Keratinocyte (primary cell): ENCODE data around the gene CSDE1.

Experiments
- CTCF ChIP-seq, 3 experiments: IDR thresholded peaks in 1 of 3; conservative IDR thresholded peaks in 1 of 3; optimal IDR thresholded peaks in 1 of 3; 2 replicates in 2 of 3; 3 replicates in 1 of 3; pipeline versions ENCODE3 to v1.5.1; 2011; ENCODE audit warnings: low read length in 3 of 3, mild to moderate bottlenecking in 3 of 3, moderate library complexity in 2 of 3, control low read depth in 1 of 3, inconsistent platforms in 1 of 3; ENCODE audit not compliant: insufficient read depth in 2 of 3; ENCODE audit errors: extremely low read depth in 1 of 3
- EZH2 ChIP-seq: IDR thresholded peaks from one replicate; pipeline ENCODE4 v1.6.1; 2012; ENCODE audit warnings: inconsistent platforms, mild to moderate bottlenecking, low read length, moderate library complexity

- TF ChIP-seq CTCF (optimal IDR thresholded peaks at IDR 0.05 in 1 of 3, IDR thresholded peaks at IDR 0.05 in 1 of 3, conservative IDR thresholded peaks at IDR 0.05 in 1 of 3; ENCODE audit: extremely low read depth in 1 of 3, insufficient read depth in 2 of 3, low read length in 3 of 3) (no peak), EZH2 (no peak)
Measured at GRCh38 chr1:114729782-114730181, 28.0 kb downstream of the CSDE1 start.
